ENCODE results near the gene ASTN2.

The ASTN2 gene

GRCh38 chr9:116436121-116436520 lies 978.7 kb downstream of the ASTN2 start:
- Histone ChIP-seq H3K27ac (no peak overlapping the region), H3K27me3 (ENCODE audit: insufficient read depth, low read depth) (no peaks in the 10 kb centered on the region), H4K20me1 (ENCODE audit: insufficient read depth) (no peaks in the 10 kb centered on the region), H2AFZ (ENCODE audit: low read depth) (no peak overlapping the region), H3K4me1 (ENCODE audit: low read depth, poor library complexity, severe bottlenecking) (no peaks in the 10 kb centered on the region), H3K4me3 (IDR thresholded peaks at IDR 0.05; ENCODE audit: insufficient read depth, low read depth, low read length) (no peak overlapping the region), H3K9ac (no peak overlapping the region), H3K36me3 (ENCODE audit: insufficient read depth) (no peaks in the 10 kb centered on the region), H3K4me2 (no peak overlapping the region), H3K79me2 (ENCODE audit: insufficient read depth, low read depth) (no peaks in the 10 kb centered on the region)
- TF ChIP-seq, protein P1, sequence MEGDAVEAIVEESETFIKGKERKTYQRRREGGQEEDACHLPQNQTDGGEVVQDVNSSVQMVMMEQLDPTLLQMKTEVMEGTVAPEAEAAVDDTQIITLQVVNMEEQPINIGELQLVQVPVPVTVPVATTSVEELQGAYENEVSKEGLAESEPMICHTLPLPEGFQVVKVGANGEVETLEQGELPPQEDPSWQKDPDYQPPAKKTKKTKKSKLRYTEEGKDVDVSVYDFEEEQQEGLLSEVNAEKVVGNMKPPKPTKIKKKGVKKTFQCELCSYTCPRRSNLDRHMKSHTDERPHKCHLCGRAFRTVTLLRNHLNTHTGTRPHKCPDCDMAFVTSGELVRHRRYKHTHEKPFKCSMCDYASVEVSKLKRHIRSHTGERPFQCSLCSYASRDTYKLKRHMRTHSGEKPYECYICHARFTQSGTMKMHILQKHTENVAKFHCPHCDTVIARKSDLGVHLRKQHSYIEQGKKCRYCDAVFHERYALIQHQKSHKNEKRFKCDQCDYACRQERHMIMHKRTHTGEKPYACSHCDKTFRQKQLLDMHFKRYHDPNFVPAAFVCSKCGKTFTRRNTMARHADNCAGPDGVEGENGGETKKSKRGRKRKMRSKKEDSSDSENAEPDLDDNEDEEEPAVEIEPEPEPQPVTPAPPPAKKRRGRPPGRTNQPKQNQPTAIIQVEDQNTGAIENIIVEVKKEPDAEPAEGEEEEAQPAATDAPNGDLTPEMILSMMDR (conservative IDR thresholded peaks at IDR 0.05; ENCODE audit: low read depth, low read length), result no peak

DNA sequence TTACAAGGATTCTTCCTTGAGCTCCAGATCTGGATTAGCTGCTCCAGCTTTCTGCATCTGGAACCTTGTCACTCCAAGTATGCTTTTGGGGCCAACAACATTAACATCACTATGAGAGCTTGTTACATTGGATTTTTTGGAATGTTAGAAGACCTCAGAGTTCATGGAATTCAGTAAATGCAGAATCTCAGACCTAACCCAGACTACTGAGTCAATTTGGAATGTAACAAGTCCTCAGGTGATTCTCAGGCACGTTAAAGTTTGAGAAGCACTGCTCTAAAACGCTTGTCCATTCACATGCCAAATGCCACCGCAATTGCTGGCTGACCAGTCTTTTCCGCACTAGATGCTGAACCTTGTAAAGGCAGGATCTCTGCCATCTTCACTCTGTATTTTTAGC lies 979.2 kb downstream of the ASTN2 start:
- Histone ChIP-seq H3K4me3 (IDR thresholded peaks at IDR 0.05; ENCODE audit: insufficient read depth, low read depth, low read length) (no peak overlapping the region), H2AFZ (ENCODE audit: low read depth) (no peak overlapping the region)

GRCh38 chr9:116434314-116434713 lies 980.5 kb downstream of the ASTN2 start:
- Histone ChIP-seq H3K27ac (no peak overlapping the region), H3K4me3 (IDR thresholded peaks at IDR 0.05; ENCODE audit: insufficient read depth, low read depth, low read length) (no peak overlapping the region), H3K4me1 (ENCODE audit: low read depth, poor library complexity, severe bottlenecking) (no peaks in the 10 kb centered on the region), H4K20me1 (ENCODE audit: insufficient read depth) (no peaks in the 10 kb centered on the region), H3K4me2 (no peak overlapping the region), H2AFZ (ENCODE audit: low read depth) (no peak overlapping the region), H3K27me3 (ENCODE audit: insufficient read depth, low read depth) (no peaks in the 10 kb centered on the region), H3K9ac (no peak overlapping the region), H3K79me2 (ENCODE audit: insufficient read depth, low read depth) (no peaks in the 10 kb centered on the region), H3K36me3 (ENCODE audit: insufficient read depth) (no peaks in the 10 kb centered on the region)
- TF ChIP-seq, protein P1 (conservative IDR thresholded peaks at IDR 0.05; ENCODE audit: low read depth, low read length), result no peak

More for the DNA sequence above, 979.2 kb downstream of the ASTN2 start:
- TF ChIP-seq, protein P1 (conservative IDR thresholded peaks at IDR 0.05; ENCODE audit: low read depth, low read length), result no peak
- Histone ChIP-seq H3K27ac (no peak overlapping the region), H3K27me3 (ENCODE audit: insufficient read depth, low read depth) (no peaks in the 10 kb centered on the region), H3K79me2 (ENCODE audit: insufficient read depth, low read depth) (no peaks in the 10 kb centered on the region), H4K20me1 (ENCODE audit: insufficient read depth) (no peaks in the 10 kb centered on the region), H3K4me2 (no peak overlapping the region), H3K4me1 (ENCODE audit: low read depth, poor library complexity, severe bottlenecking) (no peaks in the 10 kb centered on the region), H3K9ac (no peak overlapping the region), H3K36me3 (ENCODE audit: insufficient read depth) (no peaks in the 10 kb centered on the region)

GRCh38 chr9:116432051-116432450 lies 982.8 kb downstream of the ASTN2 start:
- Histone ChIP-seq H3K9ac (no peak overlapping the region), H3K27ac (no peak overlapping the region), H4K20me1 (ENCODE audit: insufficient read depth) (no peaks in the 10 kb centered on the region), H3K36me3 (ENCODE audit: insufficient read depth) (no peaks in the 10 kb centered on the region), H3K4me2 (no peak overlapping the region), H3K4me1 (ENCODE audit: low read depth, poor library complexity, severe bottlenecking) (no peaks in the 10 kb centered on the region), H3K4me3 (IDR thresholded peaks at IDR 0.05; ENCODE audit: insufficient read depth, low read depth, low read length) (no peak overlapping the region), H2AFZ (ENCODE audit: low read depth) (no peak overlapping the region), H3K79me2 (ENCODE audit: insufficient read depth, low read depth) (no peaks in the 10 kb centered on the region), H3K27me3 (ENCODE audit: insufficient read depth, low read depth) (no peaks in the 10 kb centered on the region)
- TF ChIP-seq, protein P1 (conservative IDR thresholded peaks at IDR 0.05; ENCODE audit: low read depth, low read length), result no peak
